HCT116 (cell line): ENCODE data around the gene GBP5. TPM values are rescaled to one million over a fixed set of nuclear protein-coding genes. Genes with fewer than 3 reads are reported as not detected.

ENCODE experiments used
- ATAC-seq: fragments of 200-7000 bp; cut with Tn5 transposase; 2 replicates; pipeline ENCODE4 v1.9.1; 2020; ENCODE audit warnings: mild to moderate bottlenecking, moderate library complexity
- BruUV-seq: library from RNA; stranded (reverse); fragments of 400-500 nt; replicated peaks from 2 replicates; lab custom pipeline; 2021; lab: Mats Ljungman, UMichigan
- CTCF ChIA-PET: fragments of 300-600 bp; sonication (Branson Sonifier 250); formaldehyde crosslinking; loops from one replicate; lab custom pipeline; 2021; ENCODE audit warnings: antibody characterized with exemption; lab: Charles Lee
- POLR2A ChIA-PET: fragments of 300-600, 350-600 bp; sonication (Branson Sonifier 250); formaldehyde crosslinking; loops from one replicate; lab custom pipeline; 2021; ENCODE audit warnings: antibody characterized with exemption; lab: Charles Lee
- RAD21 ChIA-PET, 2 experiments: fragments of 300-600 bp; sonication (Branson Sonifier 250); formaldehyde crosslinking; loops; one replicate each; lab custom pipeline; 2023; ENCODE audit warnings: low total read pairs in 2 of 2; ENCODE audit not compliant: uncharacterized antibody in 2 of 2, unreplicated experiment in 2 of 2, low non-redundant PET in 1 of 2; lab: Charles Lee
- DNase-seq: peaks from one replicate; pipeline ENCODE4 v3.0.0-alpha.2; 2010; ENCODE audit warnings: low read depth, low spot score
- H2AFZ ChIP-seq: fragments of 200-600 bp; shearing (Covaris generic), sonication (generic); 2 replicates; pipeline ENCODE4 v1.6.1; 2017; ENCODE audit warnings: low read depth, mixed run types, mixed read lengths, antibody characterized with exemption, low read length; ENCODE audit not compliant: poor library complexity, severe bottlenecking
- H3K27ac ChIP-seq: 2 replicates; pipeline ENCODE4 v1.5.1; 2012; ENCODE audit warnings: low read depth, low read length
- H3K27me3 ChIP-seq: fragments of 200-600 bp; sonication (generic); 2 replicates; pipeline ENCODE4 v1.6.1; 2016; ENCODE audit warnings: mixed run types, low read length, mixed read lengths; ENCODE audit not compliant: insufficient read depth
- H3K36me3 ChIP-seq, 2 experiments: fragments of 200-500 bp in 1 of 2; fragments of 200-600 bp in 1 of 2; sonication (Bioruptor generic) in 1 of 2; sonication (generic) in 1 of 2; 2 replicates each; pipeline versions ENCODE4 v1.5.1 to v1.6.1; 2014 to 2016; ENCODE audit warnings: low read length in 2 of 2, inconsistent platforms in 1 of 2, mixed read lengths in 1 of 2, mixed run types in 1 of 2; ENCODE audit not compliant: insufficient read depth in 2 of 2, control insufficient read depth in 1 of 2
- H3K4me1 ChIP-seq, 2 experiments: fragments of 200-600 bp in 1 of 2; sonication (generic) in 1 of 2; 2 replicates each; pipeline versions ENCODE4 v1.5.1 to v1.6.1; 2012 to 2017; ENCODE audit warnings: low read length in 2 of 2, inconsistent platforms in 1 of 2, mild to moderate bottlenecking in 1 of 2, mixed read lengths in 1 of 2, mixed run types in 1 of 2, moderate library complexity in 1 of 2; ENCODE audit not compliant: insufficient read depth in 2 of 2, control insufficient read depth in 1 of 2
- H3K4me2 ChIP-seq: fragments of 200-600 bp; sonication (generic); 2 replicates; pipeline ENCODE4 v1.6.1; 2017; ENCODE audit warnings: mixed run types, low read length, mixed read lengths
- H3K4me3 ChIP-seq, 2 experiments: fragments of 200-600 bp in 1 of 2; sonication (generic) in 1 of 2; replicated peaks in 1 of 2; 2 replicates each; pipeline ENCODE4 v1.5.1; 2011 to 2016; ENCODE audit warnings: low read length in 2 of 2, control low read depth in 1 of 2, low read depth in 1 of 2, mild to moderate bottlenecking in 1 of 2, mixed read lengths in 1 of 2, mixed run types in 1 of 2
- H3K79me2 ChIP-seq: fragments of 200-600 bp; sonication (generic); 2 replicates; pipeline ENCODE4 v1.6.1; 2017; ENCODE audit warnings: mild to moderate bottlenecking, mixed run types, low read length, moderate library complexity, mixed read lengths; ENCODE audit not compliant: insufficient read depth
- H3K9ac ChIP-seq: fragments of 200-600 bp; sonication (generic); 2 replicates; pipeline ENCODE4 v1.6.1; 2016; ENCODE audit warnings: low read length, mixed read lengths
- H3K9me2 ChIP-seq: fragments of 200-600 bp; sonication (generic), shearing (Covaris generic); 2 replicates; pipeline ENCODE4 v1.6.1; 2017; ENCODE audit warnings: mixed run types, mild to moderate bottlenecking, moderate library complexity; ENCODE audit not compliant: insufficient read depth
- H3K9me3 ChIP-seq, 2 experiments: fragments of 200-500 bp in 1 of 2; fragments of 200-600 bp in 1 of 2; sonication (Bioruptor generic) in 1 of 2; sonication (generic) in 1 of 2; 2 replicates each; pipeline ENCODE4 v1.6.1; 2014 to 2017; ENCODE audit warnings: low read length in 2 of 2, mixed read lengths in 2 of 2, inconsistent platforms in 1 of 2, low read depth in 1 of 2, mild to moderate bottlenecking in 1 of 2, mixed run types in 1 of 2, moderate library complexity in 1 of 2; ENCODE audit not compliant: control insufficient read depth in 1 of 2, insufficient read depth in 1 of 2
- H4K20me1 ChIP-seq: fragments of 200-600 bp; sonication (generic), shearing (Covaris generic); 2 replicates; pipeline ENCODE4 v1.6.1; 2017; ENCODE audit warnings: mixed run types, mild to moderate bottlenecking, moderate library complexity; ENCODE audit not compliant: insufficient read depth
- ATF3 ChIP-seq: IDR thresholded peaks from 2 replicates; pipeline ENCODE4 v1.6.1; 2012
- CEBPB ChIP-seq: IDR thresholded peaks from 2 replicates; pipeline ENCODE4 v1.6.1; 2012; ENCODE audit warnings: low read depth
- CTCF ChIP-seq, 3 experiments: fragments of 200-600 bp in 1 of 3; sonication (generic) in 1 of 3; IDR thresholded peaks in 2 of 3; conservative IDR thresholded peaks in 1 of 3; 2 replicates each; pipeline ENCODE4 v1.5.1; 2012 to 2017; ENCODE audit warnings: low read depth in 2 of 3, low read length in 2 of 3, antibody characterized with exemption in 1 of 3, borderline replicate concordance in 1 of 3, control low read depth in 1 of 3, mild to moderate bottlenecking in 1 of 3, mixed read lengths in 1 of 3, mixed run types in 1 of 3, moderate library complexity in 1 of 3; ENCODE audit not compliant: insufficient read depth in 1 of 3
- EGR1 ChIP-seq: IDR thresholded peaks from 2 replicates; pipeline ENCODE4 v1.6.1; 2012; ENCODE audit warnings: low read depth
- ELF1 ChIP-seq: IDR thresholded peaks from 2 replicates; pipeline ENCODE4 v1.6.1; 2012; ENCODE audit warnings: low read depth, borderline replicate concordance
- EZH2 ChIP-seq: fragments of 200-600 bp; sonication (generic); IDR thresholded peaks from 2 replicates; pipeline ENCODE4 v1.6.1; 2017; ENCODE audit warnings: antibody characterized with exemption, mixed run types
- EZH2phosphoT487 ChIP-seq: fragments of 200-600 bp; IDR thresholded peaks from 2 replicates; pipeline ENCODE4 v1.6.1; 2018; ENCODE audit warnings: antibody characterized with exemption, borderline replicate concordance
- FOSL1 ChIP-seq: IDR thresholded peaks from 2 replicates; pipeline ENCODE4 v1.6.1; 2012; ENCODE audit warnings: low read depth
- JUND ChIP-seq: IDR thresholded peaks from 2 replicates; pipeline ENCODE4 v1.6.1; 2012
- MAX ChIP-seq: IDR thresholded peaks from 2 replicates; pipeline ENCODE4 v1.6.1; 2012
- POLR2A ChIP-seq: IDR thresholded peaks from 2 replicates; pipeline ENCODE4 v1.7.0; 2011; ENCODE audit warnings: borderline replicate concordance; ENCODE audit not compliant: insufficient read depth, insufficient read length; ENCODE audit errors: extremely low read depth
- POLR2AphosphoS5 ChIP-seq: IDR thresholded peaks from 2 replicates; pipeline ENCODE4 v1.6.1; 2011; ENCODE audit warnings: mild to moderate bottlenecking, low read depth, low read length, moderate library complexity
- RAD21 ChIP-seq: IDR thresholded peaks from 2 replicates; pipeline ENCODE4 v1.6.1; 2012; ENCODE audit warnings: low read depth, mild to moderate bottlenecking
- SIN3A ChIP-seq: IDR thresholded peaks from 2 replicates; pipeline ENCODE4 v1.6.1; 2012; ENCODE audit warnings: low read depth
- SP1 ChIP-seq: IDR thresholded peaks from 2 replicates; pipeline ENCODE4 v1.6.1; 2012; ENCODE audit warnings: low read depth
- SRF ChIP-seq: IDR thresholded peaks from 2 replicates; pipeline ENCODE4 v1.6.1; 2012; ENCODE audit warnings: low read depth
- TCF7L2 ChIP-seq: IDR thresholded peaks from 2 replicates; pipeline ENCODE4 v1.7.0; 2011; ENCODE audit warnings: borderline replicate concordance, inconsistent platforms; ENCODE audit not compliant: insufficient read depth, insufficient read length; ENCODE audit errors: extremely low read depth
- ZBTB33 ChIP-seq: IDR thresholded peaks from 2 replicates; pipeline ENCODE4 v1.6.1; 2011; ENCODE audit warnings: mild to moderate bottlenecking, low read length, moderate library complexity; ENCODE audit not compliant: insufficient replicate concordance; ENCODE audit errors: extremely low read depth
- ZFX ChIP-seq: fragments of 450-650 bp; IDR thresholded peaks from 2 replicates; pipeline ENCODE4 v1.6.1; 2017
- ZNF274 ChIP-seq: fragments of 200-500 bp; sonication (Bioruptor generic); IDR thresholded peaks from 2 replicates; pipeline ENCODE4 v1.6.1; 2014; ENCODE audit warnings: mild to moderate bottlenecking, low read depth, low read length, inconsistent platforms
- intact Hi-C: fragments of 100-400 bp; cut with micrococcal nuclease; formaldehyde crosslinking; loops from 2 replicates; pipeline ENCODE4 v1.10.0; 2022
- total RNA-seq: library from RNA; stranded (reverse); gene quantifications from one replicate; pipeline ENCODE4 v1.2.1, GENCODE V29; 2021; ENCODE audit not compliant: unreplicated experiment

The GBP5 gene
- total RNA-seq, 1 experiment from 2014 or later, result 0.17 TPM

- BruUV-seq, result no TSS peak
- POLR2A ChIA-PET, result no interaction called here
- no peak overlapping the region for H2AFZ ChIP-seq
- intact Hi-C loops, result no loop called here
- ATAC-seq (no peak), DNase-seq (no peak)
- TF ChIP-seq EZH2phosphoT487 (no peak), ZFX (no peak), ELF1 (no peak), SIN3A (no peak), SRF (no peak), MAX (no peak), ATF3 (no peak), ZNF274 (no peak), CEBPB (no peak), POLR2AphosphoS5 (no peak)
- CTCF ChIA-PET, result no interaction called here
- no peaks in the 10 kb centered on the region for H4K20me1 ChIP-seq
- no peak overlapping the region for H3K9ac ChIP-seq
- H3K4me2 ChIP-seq, result no peak overlapping the region
- RAD21 ChIA-PET, result no interaction called here
- no peaks in the 10 kb centered on the region for H3K9me2 ChIP-seq
- H3K27ac ChIP-seq, result no peak overlapping the region
- no peaks in the 10 kb centered on the region for H3K9me3 ChIP-seq
- no peaks in the 10 kb centered on the region for H3K79me2 ChIP-seq
- no peaks in the 10 kb centered on the region for H3K27me3 ChIP-seq
- no peaks in the 10 kb centered on the region for H3K36me3 ChIP-seq
- no peaks in the 10 kb centered on the region for H3K4me1 ChIP-seq
- no peak overlapping the region for H3K4me3 ChIP-seq
Observed at GRCh38 chr1:89309828-89310227, 37.2 kb upstream of the GBP5 start.

- H3K4me1 ChIP-seq, result no peaks in the 10 kb centered on the region
- H3K36me3 ChIP-seq, result no peaks in the 10 kb centered on the region
- no peak overlapping the region for H3K27ac ChIP-seq
- intact Hi-C loops, result no loop called here
- no peak overlapping the region for H3K9ac ChIP-seq
- no peaks in the 10 kb centered on the region for H3K27me3 ChIP-seq
- no peak overlapping the region for H3K4me2 ChIP-seq
- no peak overlapping the region for H3K4me3 ChIP-seq
- no peaks in the 10 kb centered on the region for H3K79me2 ChIP-seq
- no peaks in the 10 kb centered on the region for H3K9me2 ChIP-seq
- ATAC-seq, result no peak
- ChIA-PET POLR2A (no interaction called here), RAD21 (no interaction called here), CTCF (no interaction called here)
- no peaks in the 10 kb centered on the region for H3K9me3 ChIP-seq
- no peaks in the 10 kb centered on the region for H4K20me1 ChIP-seq
- DNase-seq, result no peak
- BruUV-seq, result no TSS peak
- H2AFZ ChIP-seq, result no peak overlapping the region
- TF ChIP-seq POLR2AphosphoS5 (no peak), EZH2phosphoT487 (no peak), POLR2A (no peak), CTCF (IDR thresholded peaks at IDR 0.05 in 2 of 3, conservative IDR thresholded peaks at IDR 0.05 in 1 of 3; ENCODE audit: borderline replicate concordance in 1 of 3, insufficient read depth in 1 of 3, low read depth in 2 of 3, low read length in 2 of 3) (no peak), JUND (no peak), ZBTB33 (no peak), RAD21 (no peak), EZH2 (no peak), ELF1 (no peak), EGR1 (no peak), CEBPB (no peak), TCF7L2 (no peak), FOSL1 (no peak), SP1 (no peak)
Observed at GRCh38 chr1:89306273-89306672, 33.6 kb upstream of the GBP5 start.
